ENCODE measurements around the gene PLD5.

GRCh38 chr1:242435200-242435599 lies 89.3 kb downstream of the PLD5 start:
- TF ChIP-seq RAD21 (IDR thresholded peaks at IDR 0.05; ENCODE audit: low read depth) (no peak), EP300 (IDR thresholded peaks at IDR 0.05; ENCODE audit: borderline replicate concordance) (no peak), USF1 (IDR thresholded peaks at IDR 0.05) (no peak), TCF12 (IDR thresholded peaks at IDR 0.05; ENCODE audit: low read depth) (no peak), YY1 (IDR thresholded peaks at IDR 0.05; ENCODE audit: low read depth) (no peak), REST (IDR thresholded peaks at IDR 0.05; ENCODE audit: low read depth) (no peak)
